Right lobe of liver (tissue), 4 donors: ENCODE data around the gene CACNB3.

ENCODE experiments used
- CTCF ChIP-seq, 4 donors: fragments of 200-600 bp in 3 of 4; fragments of 450-650 bp in 1 of 4; IDR thresholded peaks; one replicate each; pipeline versions ENCODE4 v1.5.1 to v1.8.0; 2016 to 2022; ENCODE audit warnings: antibody characterized with exemption in 4 of 4, mild to moderate bottlenecking in 2 of 4
- POLR2A ChIP-seq: fragments of 450-650 bp; IDR thresholded peaks from one replicate; pipeline ENCODE4 v1.6.1; 2017; ENCODE audit warnings: antibody characterized with exemption, mild to moderate bottlenecking
- donor health status: DM: no; HTN: no; CAD: no.
- donor health status: DM: no; HTN: no; CAD: no.
- donor health status: DM: no; HTN: yes; CAD: no.

DNA sequence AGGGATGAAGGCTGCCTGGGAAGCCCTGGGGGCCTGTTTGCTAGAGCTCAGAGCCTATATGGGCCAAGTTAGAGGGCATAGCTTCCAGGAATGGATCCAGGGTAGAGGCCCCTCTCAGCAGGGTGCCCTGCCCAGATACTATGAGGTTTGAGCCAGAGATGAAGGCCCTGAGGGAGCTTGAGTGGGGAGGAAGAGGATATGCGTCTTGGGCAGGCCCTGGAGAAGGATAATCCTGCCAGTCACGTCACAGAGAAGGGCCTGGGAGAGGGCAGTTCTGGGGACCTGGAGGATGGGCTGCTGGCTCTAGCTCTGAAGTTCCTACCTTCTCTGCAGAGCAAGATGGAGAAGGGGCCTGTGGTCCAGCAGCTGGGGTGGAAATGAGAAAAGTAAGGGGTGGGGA lies 5.9 kb upstream of the CACNB3 start:
- TF ChIP-seq CTCF (IDR thresholded peaks at IDR 0.05) (no peak), POLR2A (no peak)
